ENCODE measurements around the gene CCR5AS.
"Not testable (repeated sequence)": the region's sequence is repeated elsewhere in the genome, so short reads cannot be mapped to it uniquely, and the experiment has no call there.

The CCR5AS gene

DNA sequence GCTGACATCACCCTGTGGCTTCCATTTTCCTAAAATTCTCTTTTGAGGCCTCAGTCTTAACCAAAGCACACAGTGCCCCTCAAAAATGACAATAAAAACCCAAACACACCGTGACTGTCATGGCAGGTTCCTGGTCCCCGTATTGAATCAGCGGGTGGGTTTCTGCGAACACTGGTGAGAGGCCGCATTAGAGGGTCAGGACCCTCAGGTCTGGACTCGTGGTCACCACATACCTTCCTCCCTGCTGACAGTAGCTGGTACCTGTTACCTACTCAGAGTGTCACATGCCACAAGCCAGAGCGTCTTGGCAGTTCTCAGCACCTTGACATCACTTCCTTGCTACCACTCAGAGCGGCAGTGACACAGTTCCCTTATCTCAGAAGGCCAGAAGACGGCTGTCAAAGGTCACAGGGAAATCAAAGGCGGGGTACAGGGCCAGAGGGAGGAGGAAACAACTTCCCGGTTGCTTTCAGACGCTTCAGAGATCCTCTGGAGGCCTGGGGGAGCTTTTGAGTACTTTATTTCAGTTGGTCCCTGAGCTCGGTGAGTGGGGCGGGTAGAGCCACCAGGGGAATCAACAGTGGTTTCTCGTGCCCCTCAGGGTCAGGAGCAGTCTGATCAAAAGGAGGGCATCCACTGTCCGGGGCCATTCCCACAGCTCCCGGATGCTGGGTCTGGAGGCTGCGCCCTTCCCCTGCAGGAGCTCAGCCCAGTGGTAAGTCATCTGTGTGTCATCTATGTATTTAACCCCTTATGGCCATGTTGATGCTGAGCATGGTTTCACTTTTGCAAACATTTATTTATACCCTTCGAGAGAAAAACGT lies at the start of gene CCR5AS, which contains the start of gene CCRL2:
TSS of gene CCR5AS (minus strand) at position 279 of the 824 bp plus-strand sequence.
TSS of gene CCRL2 (plus strand) at position 472 of the 824 bp plus-strand sequence. CDS start 821 bp downstream, outside the sequence.
- no peak for DNase-seq (ENCODE audit: low read depth in 4 of 4, low spot score in 3 of 4)

DNA sequence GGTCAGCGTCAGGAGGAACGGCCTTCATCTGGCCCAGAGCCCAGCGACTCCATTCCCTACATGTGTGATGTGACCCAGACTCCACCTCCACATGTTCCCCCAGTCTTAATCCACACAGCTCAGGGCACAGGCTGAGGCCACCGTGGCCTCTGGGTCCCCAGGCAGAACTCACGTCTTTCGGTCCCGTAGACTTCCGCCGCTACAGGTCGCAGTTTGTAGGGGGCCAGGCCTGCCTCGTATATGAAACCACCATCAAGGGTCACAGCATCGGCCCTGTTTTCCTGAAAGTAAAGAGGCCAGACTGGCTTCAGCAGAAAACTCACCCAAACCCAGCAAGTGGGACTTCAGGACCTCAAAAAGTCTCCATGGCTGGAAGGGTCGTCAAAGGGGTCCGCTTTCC lies 49.3 kb upstream of the CCR5AS start:
- no peak for DNase-seq (ENCODE audit: low read depth in 4 of 4, low spot score in 3 of 4)

DNA sequence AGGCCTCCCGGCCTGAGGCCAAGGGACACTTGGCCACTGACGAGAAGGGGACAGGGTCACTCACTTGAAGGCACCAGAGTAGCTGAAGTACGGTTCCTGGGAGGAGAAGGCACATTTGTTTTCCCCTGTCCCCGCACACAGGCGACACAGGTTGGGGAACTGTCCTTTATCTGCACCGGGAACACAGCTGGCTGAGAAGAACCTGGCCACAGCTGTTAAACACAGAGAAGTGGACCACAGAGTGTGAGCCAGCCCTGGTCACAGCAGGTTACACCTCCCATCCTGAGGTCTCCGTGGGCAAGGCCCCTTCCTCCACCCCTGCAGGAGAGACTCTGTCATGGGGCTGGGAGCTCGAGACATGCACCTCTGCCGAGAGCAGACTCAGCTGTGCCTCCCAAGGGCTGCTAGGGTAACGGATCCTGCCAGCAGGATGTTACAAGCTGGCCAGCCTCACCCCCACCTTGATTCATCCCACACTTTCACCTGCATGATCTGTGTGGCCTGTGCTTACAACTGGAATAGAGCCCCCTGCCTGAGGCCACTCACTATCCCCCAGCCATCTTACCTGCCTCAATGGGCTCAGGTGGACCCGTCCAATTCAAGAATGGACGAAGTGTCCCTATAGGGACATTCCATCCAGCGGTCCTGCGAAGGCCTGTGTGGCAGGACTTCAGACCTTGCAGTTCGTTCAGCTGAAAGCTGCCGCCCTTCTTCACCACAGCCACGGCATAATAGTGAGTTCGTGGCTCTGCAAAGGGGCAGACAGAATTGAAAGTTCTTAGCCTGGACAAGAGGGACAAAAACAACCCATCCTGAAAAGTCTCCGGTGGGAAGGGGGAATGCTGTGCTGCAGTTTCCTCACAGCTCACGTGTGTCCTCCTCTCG lies 48.6 kb upstream of the CCR5AS start:
- no peak for DNase-seq (ENCODE audit: low read depth in 4 of 4, low spot score in 3 of 4)

DNA sequence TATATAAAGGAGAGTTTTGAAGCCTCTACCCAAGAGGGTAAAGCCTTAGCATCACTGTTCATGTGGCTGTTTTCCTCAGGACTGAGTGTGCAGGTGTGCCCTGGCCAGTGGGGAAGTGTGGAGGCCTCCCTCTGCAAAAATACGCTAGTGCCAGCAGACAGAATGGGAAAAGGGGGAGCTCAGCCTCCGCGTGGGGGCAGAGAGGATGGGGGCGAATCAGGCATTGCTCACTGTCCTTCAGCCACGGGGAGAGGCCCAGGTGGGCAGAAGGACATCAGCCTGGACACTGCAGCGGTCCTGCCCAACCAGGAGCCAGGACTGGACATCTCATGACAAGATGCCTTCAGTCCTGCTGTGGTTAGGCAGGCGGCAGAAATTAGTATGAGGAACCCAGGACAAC lies 47.7 kb upstream of the CCR5AS start:
- no peak for DNase-seq (ENCODE audit: low read depth in 4 of 4, low spot score in 3 of 4)

DNA sequence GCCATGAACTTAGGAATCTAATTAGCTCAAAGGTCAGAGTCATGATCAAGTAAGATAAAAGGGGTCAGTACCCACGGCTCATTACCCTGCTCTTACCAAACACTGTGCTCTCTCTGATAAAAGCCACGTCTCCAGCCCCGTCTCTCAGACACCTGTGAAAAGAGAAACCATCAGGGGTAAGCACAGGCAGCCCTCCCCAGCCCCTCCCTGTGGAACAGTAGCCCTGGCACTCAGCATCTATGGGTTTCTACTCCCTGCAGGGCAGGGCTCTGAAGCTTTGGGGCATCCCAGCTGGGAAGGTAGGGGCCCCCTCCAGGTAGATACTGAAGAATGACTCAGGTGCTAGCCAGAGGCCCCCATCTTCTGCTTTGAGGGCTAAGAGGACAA lies 47.3 kb upstream of the CCR5AS start:
- DNase-seq (ENCODE audit: low read depth in 4 of 4, low spot score in 3 of 4), result no peak

DNA sequence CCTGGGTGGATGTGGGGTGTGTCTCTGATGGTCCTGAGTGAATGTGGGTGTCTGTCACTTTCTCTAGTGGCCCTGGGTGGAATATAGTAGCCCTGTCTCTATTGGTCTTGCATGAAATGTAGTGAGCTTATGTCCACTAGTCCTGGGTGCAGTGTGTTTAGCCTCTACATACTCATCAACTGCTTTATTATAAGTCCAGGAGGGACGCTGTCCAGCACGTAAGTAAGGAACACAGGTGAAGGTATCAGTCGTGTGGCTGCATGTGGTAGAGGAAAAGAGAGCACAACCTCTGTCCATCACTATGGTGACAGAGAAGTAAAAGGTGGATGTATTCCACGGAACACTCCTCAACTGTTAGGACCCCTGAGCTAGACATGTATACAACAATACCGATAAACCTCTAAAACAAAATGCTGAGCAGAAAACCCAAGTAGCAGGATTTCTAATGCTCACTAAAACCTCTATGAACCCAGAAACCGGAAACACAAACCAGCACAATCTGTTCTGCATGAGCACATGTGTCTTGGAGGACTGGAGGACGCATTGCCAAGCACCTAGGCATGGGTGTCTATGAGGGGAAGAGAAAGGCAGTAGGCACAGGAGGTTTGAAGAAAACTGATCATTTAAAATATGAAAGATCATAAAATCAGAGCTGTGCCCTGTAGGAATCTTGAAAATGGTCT lies 46.8 kb upstream of the CCR5AS start:
- DNase-seq (ENCODE audit: low read depth in 4 of 4, low spot score in 3 of 4), result no peak

DNA sequence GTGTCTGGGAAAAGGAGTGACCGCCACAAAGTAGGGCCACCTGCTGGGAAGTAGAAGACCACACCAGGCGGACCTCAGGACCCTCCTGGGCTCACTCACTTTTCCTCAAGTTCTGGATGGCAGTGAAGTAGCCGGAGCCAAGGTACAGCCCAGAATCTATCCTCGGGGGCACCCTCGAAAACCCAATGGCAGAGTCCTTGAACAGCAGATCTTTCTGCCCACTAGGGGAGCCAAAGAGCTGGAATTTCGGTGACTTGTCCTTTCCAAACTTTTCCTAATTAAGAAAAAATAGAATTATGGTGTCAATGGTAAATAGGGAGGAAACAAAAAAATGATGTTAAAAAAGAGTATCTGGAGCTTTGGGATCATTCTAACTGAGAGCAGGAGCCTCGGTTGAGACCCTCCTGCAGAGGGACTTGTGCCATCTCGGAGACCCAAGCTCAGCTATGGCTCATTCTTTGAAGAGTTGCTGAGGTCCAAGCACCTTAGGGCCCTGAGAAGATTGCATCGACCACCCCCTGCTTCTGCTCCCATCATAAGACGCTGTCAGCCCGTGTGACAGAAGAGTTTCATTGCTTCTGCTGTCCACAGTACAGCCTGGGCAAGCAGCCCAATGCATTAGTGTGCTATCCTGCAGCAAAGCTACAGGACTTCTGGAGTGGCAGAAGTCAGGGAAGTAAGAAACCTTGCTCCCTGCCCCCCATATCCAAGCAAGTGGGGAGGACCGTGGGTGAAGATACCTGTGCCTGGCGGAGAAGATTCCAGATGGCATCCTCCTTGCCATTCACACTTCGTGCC lies 43.1 kb upstream of the CCR5AS start:
- no peak for DNase-seq (ENCODE audit: low read depth in 4 of 4, low spot score in 3 of 4)

DNA sequence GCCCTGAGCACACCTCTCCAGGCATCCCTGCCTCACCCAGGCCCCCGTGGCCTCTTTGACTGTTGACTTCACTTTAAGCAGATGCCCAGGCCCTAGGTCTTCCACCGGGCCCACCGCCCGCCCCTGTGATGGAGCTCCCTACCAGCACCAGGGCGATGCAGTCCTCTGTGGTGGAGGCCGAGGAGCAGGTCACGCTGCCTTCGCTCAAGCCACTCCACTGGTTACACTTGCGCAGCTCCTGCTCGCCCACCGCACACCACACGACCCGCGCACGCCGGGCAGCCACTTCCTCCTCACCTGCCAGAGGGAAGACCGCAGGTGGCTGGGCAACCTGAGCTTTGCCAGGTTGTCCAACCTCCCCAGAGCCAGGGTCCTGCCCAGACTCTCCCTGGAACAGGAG lies 41.9 kb upstream of the CCR5AS start:
- no peak for DNase-seq (ENCODE audit: low read depth in 4 of 4, low spot score in 3 of 4)

DNA sequence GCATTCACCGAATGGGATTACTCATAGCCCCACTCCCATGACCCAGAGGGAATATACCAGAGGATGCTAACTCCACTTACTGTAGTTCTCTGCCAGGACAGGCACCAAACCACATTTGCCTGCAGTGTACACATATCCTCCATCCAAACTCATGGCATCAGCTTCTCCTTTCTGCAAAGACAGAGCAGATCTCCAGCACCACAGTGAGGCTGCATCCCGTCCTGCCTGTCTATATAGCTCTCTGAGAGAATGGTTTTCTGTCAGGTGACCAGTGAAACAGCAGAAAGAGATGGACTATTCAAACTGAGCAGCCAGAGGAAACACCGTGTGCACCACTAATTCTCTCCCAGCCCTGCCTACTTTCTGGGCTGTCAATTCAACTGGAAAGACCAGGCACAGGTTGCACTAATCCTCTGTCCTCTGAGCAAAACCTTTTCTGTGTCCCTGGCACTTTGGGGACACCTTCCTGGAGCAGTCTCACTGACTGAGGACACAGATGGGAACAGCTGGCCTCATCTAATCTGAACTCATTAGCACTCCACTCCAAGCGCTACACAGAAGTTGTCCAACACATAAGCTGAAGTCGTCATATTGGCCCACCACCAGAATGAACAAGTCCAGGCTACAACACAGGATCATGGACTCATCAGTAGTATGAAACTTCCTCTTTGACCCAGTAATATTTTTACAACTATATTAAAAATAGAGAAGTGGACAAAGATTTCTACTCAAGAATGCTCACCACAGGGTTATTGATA lies 40.5 kb upstream of the CCR5AS start:
- no peak for DNase-seq (ENCODE audit: low read depth in 4 of 4, low spot score in 3 of 4)

DNA sequence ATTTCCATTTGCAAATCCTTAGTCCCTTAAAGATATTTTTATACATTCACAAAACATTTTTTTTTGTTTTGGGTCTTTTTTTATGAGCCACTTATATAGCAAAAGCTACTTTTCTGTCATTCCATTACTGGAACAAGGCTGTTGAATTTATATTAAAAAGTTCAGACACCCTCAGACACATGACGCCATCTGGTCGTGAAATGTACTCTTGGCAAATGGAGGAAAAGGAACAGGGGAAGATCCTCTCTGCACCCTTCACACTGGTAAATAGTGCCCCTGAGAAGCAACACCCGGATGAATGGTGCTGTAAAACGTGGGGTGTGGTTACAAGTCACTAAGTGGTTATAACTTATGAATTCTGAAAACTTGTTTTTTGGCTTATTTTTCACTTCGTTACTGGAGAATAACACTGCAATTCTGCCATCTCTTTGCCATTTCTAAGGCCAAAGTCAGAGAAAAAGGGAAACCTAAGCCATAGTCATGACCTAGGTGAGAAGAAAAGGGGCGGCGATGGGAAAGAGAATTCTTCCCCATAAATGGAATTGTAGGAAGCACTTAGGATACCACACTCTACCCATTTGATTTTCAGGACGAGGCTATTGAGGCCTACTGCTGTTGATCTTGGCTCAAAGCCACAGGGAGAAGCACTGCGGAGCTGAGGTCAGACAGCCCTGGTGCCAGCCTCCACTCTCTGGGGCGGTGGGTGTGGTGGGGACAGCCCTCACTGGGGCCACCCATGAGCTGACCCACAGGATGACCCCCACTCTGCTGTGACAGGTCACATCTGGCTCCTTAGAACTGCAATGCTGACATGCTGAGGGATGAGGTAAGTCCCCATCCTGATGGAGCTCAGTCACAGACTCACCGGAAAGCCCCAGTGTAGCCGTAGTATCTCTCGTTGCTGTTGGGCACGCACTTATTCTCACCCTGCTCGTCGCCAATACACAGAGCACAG lies 36.0 kb upstream of the CCR5AS start:
- peak in 3 of 4 donors; percentile 24 to 35 (median 35) for DNase-seq (ENCODE audit: low read depth in 4 of 4, low spot score in 3 of 4)

DNA sequence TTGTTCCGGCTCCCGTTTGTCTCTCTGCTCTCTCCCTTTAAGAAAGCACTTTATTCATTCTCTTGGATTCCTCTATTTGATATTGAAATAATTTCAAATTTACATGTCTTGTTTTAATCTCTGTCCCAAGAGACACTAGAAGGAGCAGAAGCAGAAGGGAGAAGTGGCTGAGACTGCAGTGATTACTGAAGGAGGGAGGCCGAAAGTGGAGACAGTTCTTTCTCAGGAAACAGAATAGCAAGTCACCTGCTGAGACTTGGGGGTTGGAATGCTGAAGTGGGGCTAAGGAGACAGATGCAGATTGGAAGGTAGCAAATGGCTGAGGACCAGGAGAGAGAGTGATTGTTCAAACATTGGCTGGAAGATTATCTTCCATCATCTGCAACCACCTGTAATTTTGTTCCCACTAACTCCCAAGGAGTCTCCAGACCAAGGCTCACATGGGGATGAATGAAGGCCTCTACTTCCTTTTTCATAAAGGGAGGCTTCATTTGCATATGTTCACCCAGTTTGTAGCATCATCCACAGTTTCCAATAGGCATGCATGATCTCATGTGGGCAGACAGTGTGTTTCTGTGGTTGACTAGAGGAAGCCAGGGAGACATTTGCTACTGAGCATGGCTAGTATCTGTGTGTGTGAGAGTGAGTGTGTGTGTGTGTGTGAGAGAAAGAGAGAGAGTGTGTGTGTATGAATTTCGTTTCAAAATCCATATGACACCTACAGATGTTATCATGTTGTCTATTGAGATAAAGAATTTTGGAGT lies 33.8 kb upstream of the CCR5AS start:
- DNase-seq (ENCODE audit: low read depth in 4 of 4, low spot score in 3 of 4), result no peak

DNA sequence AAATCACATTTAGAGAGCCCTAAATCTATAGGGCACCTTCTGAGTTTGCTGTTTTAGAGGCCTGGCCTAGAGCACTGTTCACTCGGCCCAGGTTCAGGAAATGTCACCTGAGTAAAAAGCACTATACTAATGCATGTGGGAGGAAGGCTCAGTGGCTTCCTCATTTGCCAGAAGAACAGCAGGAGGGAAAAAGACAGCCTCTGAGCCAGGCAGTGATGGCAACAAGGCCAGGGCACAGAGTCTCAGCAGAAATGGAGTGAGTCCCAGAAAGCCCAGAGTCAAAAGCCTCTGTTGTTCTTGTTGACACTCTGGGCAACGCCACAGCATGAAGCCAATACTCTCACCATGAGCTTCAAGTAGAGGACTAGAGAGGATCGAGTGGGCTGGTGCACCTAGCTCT lies 32.0 kb upstream of the CCR5AS start:
- no peak for DNase-seq (ENCODE audit: low read depth in 4 of 4, low spot score in 3 of 4)

DNA sequence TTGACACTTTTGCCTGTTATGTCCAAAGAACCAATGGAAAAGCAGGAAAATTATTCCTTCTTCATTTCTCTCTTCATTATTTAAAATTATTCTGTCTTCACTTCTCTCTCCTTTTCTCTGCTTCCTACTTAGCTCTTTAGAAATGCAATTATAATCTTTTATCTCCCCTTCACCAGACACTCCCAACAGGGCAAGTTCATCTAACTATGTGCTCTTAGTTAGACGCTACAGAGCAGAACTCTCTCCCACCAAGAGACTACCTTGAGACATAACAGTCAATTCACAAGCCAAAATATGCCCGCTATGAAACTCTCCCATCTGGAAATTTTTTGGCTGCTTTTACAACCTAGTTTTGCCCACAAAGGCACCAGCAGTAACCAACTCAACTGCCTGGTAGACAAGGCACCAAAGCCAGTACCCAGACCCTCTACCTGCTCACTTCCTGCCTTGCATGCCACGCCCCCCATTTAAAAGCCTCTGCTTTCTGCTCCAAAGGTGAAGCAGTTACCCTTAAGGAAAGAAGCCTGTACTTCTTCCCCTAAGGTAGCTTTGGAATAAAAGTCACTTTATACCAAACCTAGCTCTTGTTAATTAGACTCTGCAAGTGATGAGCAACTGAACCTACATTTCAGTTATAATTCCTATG lies 28.3 kb upstream of the CCR5AS start:
- DNase-seq (ENCODE audit: low read depth in 4 of 4, low spot score in 3 of 4), result no peak

DNA sequence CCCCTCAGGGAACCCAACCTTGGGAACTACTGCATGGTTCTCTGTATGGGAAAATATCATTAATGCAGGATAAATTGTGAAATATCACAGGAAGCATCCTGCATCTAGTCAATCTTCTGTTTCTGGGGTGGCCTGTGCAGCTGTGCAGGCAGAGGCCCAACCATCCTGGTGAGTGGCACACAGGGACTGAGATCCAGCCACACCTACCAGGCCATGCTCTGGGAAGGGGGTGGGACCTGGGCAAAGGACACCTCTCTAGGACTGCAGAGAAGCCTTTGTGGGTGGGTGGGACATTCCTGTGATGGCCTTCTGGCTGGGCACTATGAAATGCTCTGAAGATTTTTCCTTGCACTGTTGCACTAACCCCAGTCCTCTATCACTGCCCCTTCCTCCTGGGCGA lies 27.0 kb upstream of the CCR5AS start:
- no peak for DNase-seq (ENCODE audit: low read depth in 4 of 4, low spot score in 3 of 4)

DNA sequence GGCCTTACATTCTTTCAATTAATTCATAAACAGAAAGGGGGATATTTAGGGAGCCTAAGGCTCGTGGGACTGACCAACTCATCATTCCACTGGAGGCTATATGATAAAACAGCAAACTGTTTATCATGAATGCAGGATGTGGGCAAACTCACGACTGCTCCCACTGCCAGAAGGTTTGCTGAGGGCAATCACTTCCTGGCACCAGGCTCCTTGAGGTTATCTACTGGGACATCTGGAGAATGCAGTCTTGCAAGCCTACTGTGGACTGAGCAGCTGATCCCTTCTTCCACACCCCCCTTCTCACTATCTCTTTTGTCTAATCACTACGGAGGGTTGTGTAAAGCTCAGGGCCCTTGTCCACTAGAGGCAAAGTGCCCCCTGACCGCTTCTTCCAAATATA lies 26.3 kb upstream of the CCR5AS start:
- DNase-seq (ENCODE audit: low read depth in 4 of 4, low spot score in 3 of 4), result not testable (repeated sequence)

DNA sequence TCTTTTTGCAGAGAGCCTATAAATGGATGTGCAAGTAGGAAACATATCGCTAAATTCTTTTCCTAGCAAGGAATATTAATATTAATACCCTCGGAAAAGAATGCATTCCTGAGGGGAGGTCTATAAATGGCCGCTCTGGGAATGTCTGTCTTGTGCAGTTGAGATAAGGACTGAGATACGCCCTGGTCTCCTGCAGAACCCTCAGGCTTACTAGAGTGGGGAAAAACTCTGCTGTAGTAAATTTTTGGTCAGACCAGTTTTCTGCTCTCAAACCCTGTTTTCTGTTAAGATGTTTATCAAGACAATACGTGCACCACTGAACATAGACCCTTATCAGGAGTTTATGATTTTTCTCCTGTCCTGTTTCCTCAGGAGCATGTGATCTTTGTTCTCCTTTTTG lies 25.0 kb upstream of the CCR5AS start:
- not testable (repeated sequence) for DNase-seq (ENCODE audit: low read depth in 4 of 4, low spot score in 3 of 4)

DNA sequence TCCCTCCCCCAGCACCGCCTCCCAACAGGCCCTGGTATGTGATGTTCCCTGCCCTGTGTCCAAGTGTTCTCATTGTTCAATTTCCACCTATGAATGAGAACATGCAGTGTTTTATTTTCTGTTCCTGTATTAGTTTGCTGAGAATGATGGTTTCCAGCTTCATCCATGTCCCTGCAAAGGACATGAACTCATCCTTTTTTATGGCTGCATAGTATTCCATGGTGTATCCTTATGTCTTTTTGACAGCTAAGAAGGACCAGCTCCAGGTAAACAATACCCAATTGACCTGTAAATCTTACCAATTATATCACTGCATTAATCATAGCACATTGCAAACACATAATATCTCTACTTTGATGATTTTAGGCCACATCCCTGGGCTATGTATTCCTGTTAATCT lies 24.0 kb upstream of the CCR5AS start:
- not testable (repeated sequence) for DNase-seq (ENCODE audit: low read depth in 4 of 4, low spot score in 3 of 4)
